HG02588 (cell line): ENCODE data around the gene TENM4.

ENCODE experiments used
- ATAC-seq: cut with Tn5 transposase; IDR thresholded peaks from one replicate; pipeline ENCODE4 v1.9.1; 2021; ENCODE audit warnings: mild to moderate bottlenecking, moderate library complexity; ENCODE audit not compliant: unreplicated experiment

The TENM4 gene

DNA sequence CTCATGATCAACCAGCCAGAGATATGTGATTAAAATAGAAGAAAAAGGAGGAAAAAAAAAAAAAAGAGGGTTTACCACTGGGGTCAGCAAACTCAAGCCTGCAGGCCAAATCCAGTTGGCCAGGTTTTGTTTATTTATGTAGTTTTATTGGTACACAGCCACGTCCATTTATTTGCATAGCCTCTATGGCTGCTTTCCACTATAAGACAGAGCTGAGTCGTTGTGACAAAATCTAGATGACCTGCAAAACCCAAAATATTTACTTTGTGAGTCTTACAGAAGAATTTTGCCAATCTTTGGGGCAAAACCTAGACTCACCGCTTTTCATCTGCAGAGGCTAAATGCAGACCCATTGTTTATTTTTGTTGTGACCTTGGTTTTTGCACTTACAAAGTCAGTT lies 87.1 kb downstream of the TENM4 start:
- ATAC-seq, result no peak

DNA sequence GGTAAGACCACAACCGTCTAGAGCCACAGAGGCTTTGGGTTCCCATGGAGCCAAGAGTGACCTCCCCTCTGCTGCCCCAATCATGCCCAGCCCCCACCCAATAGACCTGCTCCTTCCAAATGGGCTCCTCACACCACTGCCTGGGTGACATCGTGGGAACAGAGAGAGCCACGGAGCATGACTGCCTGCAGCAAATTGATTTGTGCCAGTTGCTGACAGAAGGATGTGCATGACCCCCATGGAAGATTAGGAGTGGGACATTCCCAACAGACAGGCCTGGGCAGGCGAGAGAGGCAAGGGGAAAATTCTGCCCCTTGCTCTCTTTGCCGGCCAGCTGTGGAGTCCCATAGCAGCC lies 88.5 kb downstream of the TENM4 start:
- no peak for ATAC-seq

DNA sequence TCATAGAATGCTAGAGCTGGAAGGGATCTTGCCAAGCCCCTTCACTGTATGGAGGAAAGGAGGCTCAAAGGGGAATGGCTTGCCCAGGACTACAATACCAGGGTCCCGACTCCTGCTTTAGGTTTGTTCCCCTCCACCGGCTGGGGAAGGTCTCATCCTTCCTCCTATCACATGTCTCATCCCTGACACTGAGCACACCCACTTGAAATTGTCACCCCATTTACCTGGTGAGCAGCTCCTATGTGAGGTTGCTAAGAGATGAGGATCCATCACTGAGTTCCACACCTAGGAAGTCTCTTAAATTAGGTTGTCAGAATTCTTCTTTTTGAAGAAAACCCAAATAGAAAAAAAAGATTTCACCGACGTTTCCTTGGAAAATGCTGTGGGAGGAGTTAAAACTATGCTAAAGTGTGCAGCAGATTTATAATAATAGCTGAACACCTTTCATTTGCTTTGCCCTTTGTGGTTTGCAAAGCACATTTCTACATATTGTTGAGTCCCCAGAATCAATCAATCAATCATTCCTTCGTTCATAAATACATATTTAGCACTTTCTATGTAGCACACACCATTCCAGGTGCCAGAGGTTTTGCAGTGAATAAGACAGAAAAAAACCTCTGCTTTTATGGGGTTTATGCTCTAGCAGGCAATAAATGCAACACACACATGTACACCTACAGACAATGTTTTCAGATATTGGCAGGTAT lies 91.7 kb downstream of the TENM4 start:
- ATAC-seq, result no peak

DNA sequence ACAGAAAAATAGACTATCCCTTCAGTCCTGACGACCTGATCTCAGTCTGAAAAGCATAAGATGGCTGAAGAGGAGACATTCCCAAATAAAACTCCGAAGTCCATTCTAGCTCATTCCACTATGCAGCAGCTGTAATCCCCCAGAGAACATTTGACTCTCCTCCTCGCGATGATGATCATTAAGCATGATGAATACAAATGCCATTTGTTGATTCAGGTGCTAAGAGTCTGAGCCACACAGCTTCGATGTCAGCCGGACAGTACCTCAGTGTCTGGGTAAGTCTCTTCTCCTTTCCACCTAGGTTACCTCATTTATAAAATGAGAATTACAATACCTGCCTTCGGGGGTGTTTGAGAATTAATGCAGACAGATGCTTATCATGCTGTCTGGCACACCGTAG lies 94.8 kb downstream of the TENM4 start:
- ATAC-seq, result no peak

DNA sequence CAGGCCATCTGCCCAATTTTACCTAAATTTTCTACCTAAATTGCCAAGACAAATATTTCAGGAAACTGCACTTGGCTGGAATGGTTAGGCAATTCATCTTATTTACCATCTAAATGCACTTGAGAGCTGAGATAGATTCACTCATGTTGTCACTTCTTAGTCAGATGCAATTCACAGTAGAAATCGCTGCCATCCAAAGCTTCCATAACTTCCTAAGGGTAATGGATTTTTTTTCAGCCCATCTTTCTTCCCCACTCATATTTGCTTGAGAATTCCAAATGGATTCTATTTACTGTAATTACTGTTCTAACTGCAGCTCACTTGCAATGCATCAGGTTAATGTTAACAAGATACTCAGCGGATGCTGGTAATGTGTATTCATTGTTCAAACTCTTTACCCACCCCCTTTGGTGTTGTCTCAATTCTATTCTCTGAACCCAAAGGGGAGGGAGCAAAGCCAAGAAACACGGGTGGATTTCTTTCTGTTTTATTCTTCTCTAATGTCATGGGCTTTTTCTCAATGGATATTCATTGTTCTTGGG lies 96.0 kb downstream of the TENM4 start:
- no peak for ATAC-seq

DNA sequence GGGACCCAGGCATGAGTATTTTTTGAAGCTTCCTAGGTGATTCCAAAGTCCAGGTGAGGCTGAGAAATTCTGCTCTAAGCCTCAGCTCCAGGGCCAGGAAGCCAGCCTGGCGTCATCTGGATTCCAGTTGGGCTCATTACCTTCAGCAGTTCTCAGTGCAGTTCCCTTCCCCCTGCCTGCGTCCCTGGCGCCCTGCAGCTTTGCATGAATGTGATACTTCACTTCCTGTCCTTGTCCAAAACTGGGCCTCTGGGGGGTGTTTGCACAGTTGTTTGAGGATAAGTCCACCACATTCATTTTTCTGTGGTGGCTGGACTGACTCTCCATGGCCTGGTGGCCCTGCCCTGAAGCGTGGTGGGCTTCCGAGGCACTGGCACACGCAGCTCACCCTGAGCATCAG lies 98.1 kb downstream of the TENM4 start:
- no peak for ATAC-seq

DNA sequence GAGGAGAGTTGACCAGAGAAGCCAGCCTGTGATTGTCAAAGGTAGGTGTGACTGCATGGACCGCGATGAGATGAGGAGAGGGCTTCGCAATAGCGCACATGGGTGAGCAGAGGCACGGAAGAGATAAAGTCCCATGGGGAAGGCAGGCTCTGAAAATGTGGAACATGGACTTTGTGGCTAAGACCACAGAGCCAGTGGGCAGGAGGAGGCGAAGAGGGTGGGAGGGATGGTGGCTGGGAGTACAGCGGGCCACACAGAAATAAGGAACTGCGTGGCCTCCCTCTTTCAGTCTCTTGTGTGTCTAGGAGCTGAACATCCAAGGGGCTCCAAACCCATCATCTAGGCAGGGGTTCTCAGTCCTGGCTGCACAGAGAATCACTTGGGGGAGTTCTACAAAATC lies 98.6 kb downstream of the TENM4 start:
- ATAC-seq, result no peak

DNA sequence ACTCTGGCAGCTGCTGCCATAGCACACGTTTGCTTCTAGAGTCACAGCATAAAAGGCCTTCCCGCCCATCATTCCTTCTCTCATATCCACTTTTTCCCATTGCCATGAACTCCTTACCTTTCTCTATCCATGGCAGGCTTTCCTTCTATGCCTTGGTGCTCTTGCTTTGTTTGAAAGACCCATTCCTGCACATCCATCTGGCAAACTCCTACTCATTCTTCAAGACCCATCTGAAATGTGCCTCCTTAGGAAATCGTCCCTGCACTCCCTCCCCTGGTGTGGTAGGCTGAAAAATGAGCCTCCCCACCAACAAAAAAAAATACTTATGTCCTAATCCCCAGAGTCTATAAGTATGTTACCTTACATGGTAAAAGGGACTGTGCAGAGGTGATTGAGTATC lies 100.3 kb downstream of the TENM4 start:
- no peak for ATAC-seq

DNA sequence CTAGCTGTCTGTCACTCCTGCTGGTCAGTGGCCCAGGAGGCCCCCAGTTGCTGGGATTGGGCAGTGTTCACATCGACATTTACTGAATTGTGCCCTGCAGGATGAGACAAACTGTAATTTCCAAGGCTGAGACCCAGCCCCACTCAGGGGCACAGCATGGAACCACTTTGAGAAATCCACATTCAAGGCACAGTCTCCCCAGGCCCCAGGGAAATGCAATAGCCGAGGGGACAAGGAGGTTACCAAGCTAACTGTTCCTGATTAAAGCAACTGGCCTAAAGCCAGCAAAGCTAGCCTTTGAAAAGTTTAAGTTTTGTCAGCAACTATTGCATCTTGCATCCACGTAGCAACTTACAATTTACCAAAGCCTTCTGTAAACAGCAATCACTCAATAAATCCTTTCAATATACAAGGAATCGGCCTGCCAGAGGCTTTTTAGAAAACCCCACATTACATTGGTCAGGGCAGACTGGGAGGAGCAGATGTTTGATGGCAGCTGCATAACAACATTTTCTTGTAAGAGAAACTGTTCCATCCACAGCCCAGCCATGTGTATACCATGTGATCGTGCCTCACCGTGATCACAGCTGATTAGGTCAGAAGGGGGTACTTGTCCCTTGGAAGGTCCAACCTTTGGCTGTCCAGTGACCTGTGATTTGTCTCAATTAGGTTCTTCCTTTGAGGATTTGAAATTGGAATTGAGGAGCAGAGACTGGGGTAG lies 103.9 kb downstream of the TENM4 start:
- ATAC-seq, result no peak

DNA sequence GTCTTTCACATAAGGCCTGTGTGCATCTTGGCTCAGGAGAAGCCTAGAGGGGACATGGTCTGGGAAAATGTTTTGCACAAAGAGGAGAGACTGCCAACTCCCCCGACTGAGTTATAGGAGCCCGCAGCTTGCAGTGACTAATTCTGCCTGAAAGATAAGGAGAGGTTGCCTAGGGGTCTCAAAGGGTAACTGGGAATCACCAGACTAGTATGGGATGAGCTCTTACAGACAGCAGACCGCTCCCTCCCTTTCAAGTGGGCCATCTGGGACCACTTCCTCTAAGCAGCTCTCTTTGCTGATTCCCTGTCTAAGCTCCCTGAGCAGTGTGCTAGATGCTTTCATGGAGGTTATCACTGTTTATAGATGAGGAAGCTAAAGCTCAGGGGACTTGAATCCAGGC lies 105.1 kb downstream of the TENM4 start:
- no peak for ATAC-seq

DNA sequence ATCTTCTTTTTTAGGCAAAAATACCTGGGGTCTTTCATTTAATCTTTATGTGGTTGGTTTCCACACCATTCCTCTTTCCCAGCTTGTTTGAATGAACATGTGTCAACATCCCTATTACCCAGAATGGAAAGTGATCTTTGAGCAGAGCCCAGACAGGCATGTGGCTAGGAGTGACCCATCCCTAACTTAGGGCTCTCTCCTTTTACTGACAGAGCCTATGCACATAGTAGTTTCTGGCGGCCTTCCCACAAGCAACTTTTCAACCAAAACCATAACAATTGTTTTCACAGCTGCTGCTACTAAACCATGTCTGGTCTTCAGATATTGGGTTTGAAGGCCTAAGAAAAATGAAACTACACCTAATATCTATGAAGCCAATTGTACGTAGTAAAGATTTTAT lies 107.5 kb downstream of the TENM4 start:
- ATAC-seq, result no peak

DNA sequence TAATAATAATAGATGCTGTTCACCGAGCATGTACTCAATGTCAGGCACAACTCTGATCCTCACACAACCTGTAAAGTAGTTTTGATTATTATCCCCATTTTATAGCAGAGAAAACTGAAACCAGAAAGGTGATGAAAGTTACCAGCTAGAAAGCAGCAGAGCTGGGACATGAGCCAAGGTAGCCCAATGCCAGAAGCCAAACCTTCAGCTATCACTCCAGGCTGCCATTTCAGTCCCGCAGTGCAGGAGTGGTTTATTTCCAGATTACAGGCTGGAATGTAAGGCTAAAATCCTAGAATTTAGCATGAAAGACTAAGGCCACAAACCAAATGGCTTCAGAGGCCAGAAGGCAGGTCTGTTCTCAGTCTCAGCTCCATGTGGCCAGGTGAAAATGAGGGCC lies 108.8 kb downstream of the TENM4 start:
- ATAC-seq, result no peak

DNA sequence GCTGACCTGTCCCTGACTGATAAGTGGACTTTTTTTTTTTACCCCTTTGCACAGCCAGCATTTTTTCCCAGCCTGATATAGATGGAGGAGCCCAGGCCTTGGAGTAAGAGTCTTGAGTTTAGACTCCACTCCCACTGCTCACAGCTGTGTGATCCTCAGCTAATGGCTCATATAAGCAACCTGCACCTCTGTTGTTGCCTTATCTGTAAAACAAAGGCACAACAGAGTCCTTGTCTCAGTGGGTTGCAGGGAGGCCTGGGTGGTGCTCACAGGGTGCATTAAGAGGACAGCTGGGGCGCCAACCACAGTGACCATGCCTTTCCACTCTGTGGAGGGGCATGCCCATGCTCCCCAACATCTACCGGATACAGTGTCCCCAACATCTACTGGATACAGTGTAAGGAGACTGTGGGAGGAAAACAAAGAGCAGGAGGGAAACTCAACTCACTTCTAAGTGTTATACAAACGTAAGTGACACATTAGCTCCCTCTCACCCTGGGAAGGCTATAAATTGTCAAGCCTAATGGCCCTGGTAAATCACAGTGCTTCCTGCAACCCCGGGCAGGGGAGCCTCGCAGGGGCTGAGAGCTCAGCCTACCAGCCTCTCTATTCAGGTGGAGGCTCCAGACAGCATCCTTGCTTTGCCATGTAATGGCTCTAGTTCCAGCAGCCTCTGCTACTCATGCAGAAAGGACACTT lies 109.5 kb downstream of the TENM4 start:
- no peak for ATAC-seq

DNA sequence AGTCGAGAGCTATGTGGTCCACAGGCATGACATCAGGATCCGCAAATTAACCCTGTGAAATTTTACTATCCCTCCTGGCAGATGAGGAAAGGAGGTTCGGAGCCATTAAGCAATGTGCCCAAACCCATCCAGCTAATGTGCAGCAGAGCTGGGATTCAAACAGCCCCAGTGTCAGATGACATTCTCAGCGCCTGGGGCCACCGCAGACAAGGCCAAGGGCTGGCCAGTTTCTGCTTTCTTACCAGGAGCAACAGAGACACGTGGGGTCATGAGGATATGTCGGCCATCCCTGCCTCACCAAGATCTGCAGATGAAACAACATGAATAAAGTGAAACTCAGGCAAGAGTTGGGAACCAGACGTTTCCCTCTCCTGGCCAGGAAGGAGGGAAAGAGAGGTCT lies 110.2 kb downstream of the TENM4 start:
- no peak for ATAC-seq

DNA sequence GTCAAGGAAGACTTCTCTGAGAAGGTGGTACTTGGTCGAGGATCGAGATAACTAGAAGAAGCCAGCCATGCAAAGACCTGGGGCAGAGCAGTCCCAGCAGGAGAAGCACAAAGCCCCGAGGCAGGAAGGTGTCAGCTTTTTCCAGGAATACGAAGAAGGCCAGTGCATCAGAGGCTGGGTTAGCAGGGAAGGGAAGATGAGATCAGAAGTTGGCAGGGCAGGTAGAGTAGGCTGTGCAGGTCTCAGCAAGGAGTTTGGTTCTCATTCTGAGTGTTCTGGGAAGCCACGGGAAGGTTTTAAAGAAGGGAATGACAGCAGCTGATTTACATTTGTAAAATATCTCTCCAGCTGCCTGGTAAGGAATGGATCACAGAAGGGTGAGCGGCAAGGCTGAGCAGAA lies 111.3 kb downstream of the TENM4 start:
- no peak for ATAC-seq

DNA sequence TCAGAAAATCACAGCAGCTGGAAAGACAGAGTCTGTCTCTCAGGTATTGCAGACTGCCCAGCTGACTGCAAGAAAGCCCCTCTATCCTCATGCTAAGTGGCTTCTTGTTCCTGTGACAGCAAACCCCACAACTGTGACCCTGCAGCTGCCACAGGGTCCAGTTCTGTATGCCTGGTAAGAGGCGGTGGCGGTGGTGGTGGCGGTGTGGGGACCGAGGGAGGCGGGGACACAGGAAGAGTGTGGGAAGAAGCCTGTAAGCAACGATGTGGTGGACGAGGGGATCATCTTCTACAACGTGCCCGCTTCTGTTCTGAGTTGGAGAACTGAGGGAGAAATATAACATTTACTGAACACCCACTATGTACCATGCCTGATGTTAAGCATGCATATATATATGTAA lies 112.4 kb downstream of the TENM4 start:
- no peak for ATAC-seq

DNA sequence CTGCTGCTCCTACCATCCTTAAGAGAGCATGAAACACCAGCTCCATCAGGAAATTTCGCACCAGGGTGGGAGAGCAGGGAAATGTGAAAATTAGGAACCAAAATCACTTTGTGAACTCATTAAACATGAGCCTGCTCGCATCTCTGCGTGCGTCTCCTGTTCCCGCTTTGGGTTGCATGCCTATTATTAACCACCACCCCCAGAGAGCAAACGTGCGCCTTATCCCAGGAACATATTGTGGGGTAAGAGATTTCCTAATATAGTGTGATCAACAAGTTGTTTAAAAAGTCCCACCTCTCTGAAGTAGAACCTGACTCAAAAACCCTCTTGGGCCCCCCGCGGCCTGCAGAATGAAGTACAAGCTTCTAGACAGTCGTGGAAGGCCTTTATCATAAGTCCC lies 115.0 kb downstream of the TENM4 start:
- no peak for ATAC-seq

DNA sequence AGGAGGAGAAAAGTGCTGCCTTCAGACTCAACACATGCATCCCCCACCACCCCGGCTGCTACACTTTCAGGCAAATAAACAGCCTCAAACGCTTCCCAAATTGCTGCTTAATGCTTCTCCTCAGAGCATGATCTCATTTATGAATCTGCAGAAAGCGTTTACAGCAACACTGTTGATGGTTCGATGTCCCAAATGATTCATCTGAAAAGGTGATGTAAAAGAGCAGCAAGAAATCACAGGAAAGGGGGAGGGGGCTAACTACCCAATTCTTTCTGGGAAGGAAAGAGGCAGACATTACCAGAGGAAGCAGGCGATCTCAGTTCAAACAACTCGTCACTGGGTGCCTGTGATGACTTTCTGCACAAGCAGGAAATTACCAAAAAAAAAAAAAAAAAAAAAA lies 119.6 kb downstream of the TENM4 start:
- ATAC-seq, result no peak

DNA sequence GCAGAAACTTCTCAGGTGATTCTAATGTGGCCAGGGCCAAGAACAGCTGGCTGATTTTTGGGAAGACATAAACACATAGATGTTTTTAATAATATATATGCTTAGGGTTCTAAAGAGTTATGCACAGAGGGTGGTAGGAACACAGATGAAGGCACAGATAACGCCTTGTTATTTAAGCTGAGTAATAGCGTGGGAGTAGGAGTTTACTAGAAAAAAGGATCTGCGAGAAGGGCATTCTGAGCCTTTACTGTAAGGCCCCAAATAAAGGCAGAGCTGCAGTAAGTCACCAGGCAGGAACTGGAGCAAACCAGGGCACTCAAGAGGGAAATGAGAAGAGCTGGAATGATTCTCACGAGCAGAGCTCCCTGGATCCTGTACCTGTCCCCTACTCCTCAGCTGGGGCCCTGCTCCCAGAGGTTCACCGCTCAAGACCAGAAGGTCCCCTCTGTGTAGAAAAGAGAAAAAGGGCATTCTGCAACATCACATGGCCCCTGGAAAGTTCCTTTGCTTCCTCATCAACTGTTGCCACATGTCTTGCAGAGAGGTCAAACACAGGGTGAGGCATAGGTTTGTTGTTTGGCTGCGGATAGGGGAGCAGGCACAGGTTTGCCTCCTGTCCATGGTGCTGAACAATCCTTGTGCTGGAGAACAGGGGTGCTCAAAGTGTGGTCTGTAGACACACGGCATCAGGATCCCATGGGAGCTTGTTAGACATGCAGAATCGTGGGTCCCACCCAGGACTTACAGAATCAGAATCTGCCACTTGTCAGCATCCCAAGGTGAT lies 125.7 kb downstream of the TENM4 start:
- ATAC-seq, result no peak

DNA sequence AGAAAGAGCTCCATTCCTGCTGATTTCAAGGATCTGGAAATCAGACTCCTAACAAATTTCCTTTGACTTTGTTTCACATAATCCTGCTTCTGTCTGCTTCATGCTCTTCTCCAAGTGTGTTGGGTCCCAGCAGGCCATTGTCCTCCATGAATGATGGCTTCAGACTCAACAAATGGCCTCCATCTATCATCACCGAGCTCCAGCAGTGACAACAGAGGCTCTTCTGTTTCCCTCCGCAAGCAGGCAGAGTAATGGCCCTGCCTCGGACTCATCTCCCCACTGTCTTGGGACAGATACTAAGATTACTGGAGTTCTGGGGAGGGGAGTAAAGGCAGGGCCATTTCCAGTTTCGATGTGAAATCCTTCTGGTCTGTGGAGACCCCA lies 127.3 kb downstream of the TENM4 start:
- no peak for ATAC-seq
